AG04450 (cell line): Measurements from ENCODE around the gene P4HA2. TPM values are rescaled to one million over a fixed set of nuclear protein-coding genes. Genes with fewer than 3 reads are reported as not detected.

Source experiments
- CTCF ChIA-PET: fragments of 300-600, 350-600 bp; formaldehyde crosslinking; extraction: SDS; loops from one replicate; lab custom pipeline; 2022; ENCODE audit warnings: antibody characterized with exemption, inconsistent platforms; lab: Charles Lee
- POLR2A ChIA-PET: fragments of 350-600 bp; formaldehyde crosslinking; extraction: SDS; loops from one replicate; lab custom pipeline; 2021; ENCODE audit warnings: antibody characterized with exemption, inconsistent platforms; lab: Yijun Ruan, JAX
- DNase-seq: peaks from one replicate; pipeline ENCODE4 v3.0.0-alpha.2; 2011; ENCODE audit warnings: low read depth, low spot score
- H3K27ac ChIP-seq: one replicate; pipeline ENCODE4 v1.5.1; 2012; ENCODE audit warnings: low read depth, low read length, control low read depth
- H3K27me3 ChIP-seq: one replicate; pipeline ENCODE4 v1.6.0; 2012; ENCODE audit warnings: low read length; ENCODE audit not compliant: control insufficient read depth, insufficient read depth
- H3K4me3 ChIP-seq: 2 replicates; pipeline ENCODE4 v1.5.1; 2011; ENCODE audit warnings: mild to moderate bottlenecking, low read depth, low read length, control low read depth
- H3K9me3 ChIP-seq: 2 replicates; pipeline ENCODE4 v1.5.1; 2012; ENCODE audit warnings: low read length; ENCODE audit not compliant: control insufficient read depth, insufficient read depth
- CTCF ChIP-seq: IDR thresholded peaks from 2 replicates; pipeline ENCODE4 v1.5.1; 2011; ENCODE audit warnings: low read depth, low read length, control low read depth, inconsistent platforms
- polyA plus RNA-seq: library from polyadenylated mRNA; depleted of rRNA; stranded (reverse); fragments of >200 nt; gene quantifications from 2 replicates; pipeline ENCODE4 v1.2.3, GENCODE V29; 2011; rRNA removed
- small RNA-seq: library from RNA; depleted of rRNA; stranded (forward); fragments of <200 nt; gene quantifications from one replicate; pipeline ENCODE3, GENCODE V24; 2012; ENCODE audit warnings: low read depth; ENCODE audit not compliant: insufficient read length

The P4HA2 gene
- polyA plus RNA-seq, 1 experiment, result 178 TPM

GRCh38 chr5:132142459-132142858, 85.2 kb downstream of the P4HA2 start:
- ChIA-PET CTCF (no interaction called here), POLR2A (no interaction called here)
- Histone ChIP-seq H3K27ac (no peak overlapping the region), H3K27me3 (peaks cover under 1% of the 10 kb centered on the region), H3K9me3 (peaks cover 5% of the 10 kb centered on the region; the same call in 1 of the 2 replicates), H3K4me3 (no peak overlapping the region)
- no peak for TF ChIP-seq CTCF
- no peak for DNase-seq

Small RNAs within 50 kb of the gene (small RNA-seq; reads per million reads assigned to genes)
- not detected for gene AC063976.4

Other genes starting within 250 kb of the P4HA2 start
- not detected in 2 replicates for gene ACSL6, start 216.2 kb downstream of the P4HA2 start, polyA plus RNA-seq
- not detected in 2 replicates for gene IL3, start 167.2 kb downstream of the P4HA2 start, polyA plus RNA-seq
- not detected in 2 replicates for gene CSF2, start 154.1 kb downstream of the P4HA2 start, polyA plus RNA-seq
- 43.4 and 64.2 TPM in 2 replicates for gene PDLIM4, start 29.8 kb upstream of the P4HA2 start, polyA plus RNA-seq
- 3.0 and 3.1 TPM in 2 replicates for gene SLC22A4, start 66.5 kb upstream of the P4HA2 start, polyA plus RNA-seq
- gene SLC22A5, start 141.9 kb upstream of the P4HA2 start, polyA plus RNA-seq, result 6.9 TPM in 2 replicates